ENCODE data around the gene FRMPD3. TPM values are rescaled to one million over a fixed set of nuclear protein-coding genes. Genes with fewer than 3 reads are reported as not detected.

The FRMPD3 gene
- total RNA-seq, 1 experiment from 2014 or later = not detected

DNA sequence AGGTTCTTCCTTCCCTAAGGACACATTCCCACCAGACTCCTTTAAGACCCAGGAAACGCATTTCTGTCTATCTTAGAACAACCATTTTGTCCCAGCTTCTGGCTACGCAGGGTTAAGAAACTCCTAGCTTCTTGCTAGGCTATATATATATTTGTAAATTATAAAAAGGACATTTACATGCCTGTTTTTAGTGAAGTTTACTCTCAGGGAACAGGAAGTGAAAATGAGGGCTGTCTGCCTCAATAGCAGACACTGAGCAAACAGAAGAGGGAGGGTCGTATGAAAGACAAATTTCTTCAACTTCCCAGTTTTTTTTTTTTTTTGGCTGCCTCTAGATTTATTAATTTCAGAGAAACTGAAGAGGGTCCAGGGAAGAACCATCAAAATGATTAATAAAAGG, 9.3 kb upstream of the FRMPD3 start:
- TF ChIP-seq, protein P1, sequence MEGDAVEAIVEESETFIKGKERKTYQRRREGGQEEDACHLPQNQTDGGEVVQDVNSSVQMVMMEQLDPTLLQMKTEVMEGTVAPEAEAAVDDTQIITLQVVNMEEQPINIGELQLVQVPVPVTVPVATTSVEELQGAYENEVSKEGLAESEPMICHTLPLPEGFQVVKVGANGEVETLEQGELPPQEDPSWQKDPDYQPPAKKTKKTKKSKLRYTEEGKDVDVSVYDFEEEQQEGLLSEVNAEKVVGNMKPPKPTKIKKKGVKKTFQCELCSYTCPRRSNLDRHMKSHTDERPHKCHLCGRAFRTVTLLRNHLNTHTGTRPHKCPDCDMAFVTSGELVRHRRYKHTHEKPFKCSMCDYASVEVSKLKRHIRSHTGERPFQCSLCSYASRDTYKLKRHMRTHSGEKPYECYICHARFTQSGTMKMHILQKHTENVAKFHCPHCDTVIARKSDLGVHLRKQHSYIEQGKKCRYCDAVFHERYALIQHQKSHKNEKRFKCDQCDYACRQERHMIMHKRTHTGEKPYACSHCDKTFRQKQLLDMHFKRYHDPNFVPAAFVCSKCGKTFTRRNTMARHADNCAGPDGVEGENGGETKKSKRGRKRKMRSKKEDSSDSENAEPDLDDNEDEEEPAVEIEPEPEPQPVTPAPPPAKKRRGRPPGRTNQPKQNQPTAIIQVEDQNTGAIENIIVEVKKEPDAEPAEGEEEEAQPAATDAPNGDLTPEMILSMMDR (IDR thresholded peaks at IDR 0.05; ENCODE audit: unreplicated experiment) = no peak
- intact Hi-C loops (cut with micrococcal nuclease) = no loop called here
- Mint-ChIP-seq H3K4me1 (ENCODE audit: insufficient read depth, unreplicated experiment) (no peaks in the 10 kb centered on the region), H3K9me3 (ENCODE audit: unreplicated experiment) (no peaks in the 10 kb centered on the region), H3K27ac (ENCODE audit: low read depth, unreplicated experiment) (no peak overlapping the region), H3K27me3 (ENCODE audit: insufficient read depth, unreplicated experiment) (peaks cover 98% of the 10 kb centered on the region), H3K36me3 (ENCODE audit: insufficient read depth, unreplicated experiment) (no peaks in the 10 kb centered on the region), H3K4me3 (ENCODE audit: unreplicated experiment) (no peak overlapping the region)
- CTCF ChIA-PET = no interaction called here
- POLR2A ChIA-PET = interaction anchor here (0.6 to 1.1 kb wide), 2 partner anchors 30 to 31 kb away, joined by 3 read pairs; no protein-coding TSS in a partner anchor
- BruUV-seq (replicated peaks) = no TSS peak
- no peak for DNase-seq (ENCODE audit: unreplicated experiment)

DNA sequence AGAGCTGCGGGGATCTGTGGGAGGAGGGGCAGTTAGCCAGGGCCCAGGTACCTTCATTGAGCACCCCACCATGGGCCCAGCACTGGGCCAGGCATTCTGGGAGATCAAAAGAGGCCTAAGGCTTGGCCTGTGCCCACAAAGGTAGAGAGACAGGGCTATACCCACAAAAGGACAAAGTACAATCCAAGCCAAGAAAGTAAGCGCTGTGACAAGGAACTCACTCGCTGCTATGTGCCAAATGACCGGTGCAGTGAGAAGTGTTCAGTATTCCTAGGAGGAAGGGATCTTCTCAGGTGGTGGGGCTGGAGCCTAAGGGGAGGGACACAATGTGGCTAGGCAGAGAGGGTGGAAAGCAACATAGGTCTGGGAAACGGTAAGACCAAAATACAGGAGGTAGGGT, 8.8 kb upstream of the FRMPD3 start:
- intact Hi-C loops (cut with micrococcal nuclease) = no loop called here
- H3K9me3 Mint-ChIP-seq (ENCODE audit: unreplicated experiment) = no peaks in the 10 kb centered on the region
- POLR2A ChIA-PET = interaction anchor here (0.6 to 1.1 kb wide), 2 partner anchors 30 to 32 kb away, joined by 3 read pairs; no protein-coding TSS in a partner anchor

DNA sequence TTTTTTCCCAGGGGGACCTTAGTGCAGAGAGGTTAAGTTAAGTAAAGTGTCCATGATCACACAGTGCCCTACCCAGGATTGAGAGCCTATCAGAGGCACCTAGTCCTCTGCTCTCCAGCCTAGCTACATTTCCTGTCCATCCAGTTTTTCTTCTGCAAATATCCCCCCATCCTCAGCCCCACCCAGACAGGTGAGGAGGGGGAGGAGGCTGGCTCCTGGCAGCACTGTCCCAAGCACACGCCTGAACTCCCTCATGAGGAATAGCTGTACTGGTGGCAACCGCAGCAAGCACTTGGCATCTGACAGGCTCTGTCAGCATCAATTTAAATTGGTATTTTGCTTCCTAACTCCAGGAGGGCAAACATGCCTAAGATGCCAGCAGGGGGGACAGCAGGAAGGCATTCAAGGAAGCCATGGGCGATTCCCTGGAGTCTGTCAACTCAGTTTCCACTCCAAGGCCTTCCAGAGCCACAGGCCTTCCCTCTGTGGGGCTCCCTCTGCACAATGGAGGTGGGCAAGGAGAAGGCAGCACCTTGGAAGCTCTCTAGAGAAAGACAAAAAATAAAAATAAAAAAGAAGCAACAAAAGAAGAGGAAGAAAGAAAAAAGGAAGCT, 6.4 kb upstream of the FRMPD3 start:
- TF ChIP-seq, protein P1 (IDR thresholded peaks at IDR 0.05; ENCODE audit: unreplicated experiment) = no peak
- no peaks in the 10 kb centered on the region for H3K36me3 Mint-ChIP-seq (ENCODE audit: insufficient read depth, unreplicated experiment)
- H3K27me3 Mint-ChIP-seq (ENCODE audit: insufficient read depth, unreplicated experiment) = peaks cover 98% of the 10 kb centered on the region
- ChIA-PET CTCF (interaction anchor here (2.2 kb wide), 1 partner anchor 11 kb away, joined by 4 read pairs; no protein-coding TSS in a partner anchor), POLR2A (no interaction called here)
- H3K4me3 Mint-ChIP-seq (ENCODE audit: unreplicated experiment) = no peak overlapping the region
- intact Hi-C loops (cut with micrococcal nuclease) = no loop called here
- BruUV-seq (replicated peaks) = no TSS peak
- H3K9me3 Mint-ChIP-seq (ENCODE audit: unreplicated experiment) = no peaks in the 10 kb centered on the region
- H3K27ac Mint-ChIP-seq (ENCODE audit: low read depth, unreplicated experiment) = no peak overlapping the region
- DNase-seq (ENCODE audit: unreplicated experiment) = no peak
- H3K4me1 Mint-ChIP-seq (ENCODE audit: insufficient read depth, unreplicated experiment) = no peaks in the 10 kb centered on the region

More for the DNA sequence above, 8.8 kb upstream of the FRMPD3 start:
- Mint-ChIP-seq H3K4me3 (ENCODE audit: unreplicated experiment) (no peak overlapping the region), H3K27ac (ENCODE audit: low read depth, unreplicated experiment) (no peak overlapping the region), H3K4me1 (ENCODE audit: insufficient read depth, unreplicated experiment) (no peaks in the 10 kb centered on the region), H3K36me3 (ENCODE audit: insufficient read depth, unreplicated experiment) (no peaks in the 10 kb centered on the region), H3K27me3 (ENCODE audit: insufficient read depth, unreplicated experiment) (peaks cover 98% of the 10 kb centered on the region)
- BruUV-seq (replicated peaks) = no TSS peak
- CTCF ChIA-PET = no interaction called here
- DNase-seq (ENCODE audit: unreplicated experiment) = no peak
- TF ChIP-seq, protein P1 (IDR thresholded peaks at IDR 0.05; ENCODE audit: unreplicated experiment) = no peak

DNA sequence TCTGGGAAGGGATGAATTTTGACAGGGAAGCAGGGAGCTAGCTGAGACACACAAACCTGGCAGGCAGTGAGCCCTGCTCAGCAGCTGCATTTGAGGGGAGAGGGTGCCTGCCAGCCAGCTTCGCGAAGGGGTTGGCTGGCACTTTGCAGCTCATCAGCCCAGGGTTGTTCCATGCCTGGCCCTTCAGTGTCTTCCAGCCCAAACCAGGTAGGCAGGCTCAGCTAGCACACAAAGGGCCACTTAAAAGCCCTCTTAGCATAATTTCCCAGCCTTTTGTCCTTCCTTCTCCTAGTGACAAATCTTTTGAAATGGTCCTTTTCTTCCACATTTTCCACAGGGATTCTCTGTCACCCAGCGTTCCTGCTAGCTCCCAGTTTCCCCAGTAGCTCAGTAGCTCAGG, 4.3 kb upstream of the FRMPD3 start:
- Mint-ChIP-seq H3K27me3 (ENCODE audit: insufficient read depth, unreplicated experiment) (peaks cover 91% of the 10 kb centered on the region), H3K36me3 (ENCODE audit: insufficient read depth, unreplicated experiment) (no peaks in the 10 kb centered on the region), H3K27ac (ENCODE audit: low read depth, unreplicated experiment) (no peak overlapping the region), H3K9me3 (ENCODE audit: unreplicated experiment) (no peaks in the 10 kb centered on the region), H3K4me3 (ENCODE audit: unreplicated experiment) (no peak overlapping the region), H3K4me1 (ENCODE audit: insufficient read depth, unreplicated experiment) (no peaks in the 10 kb centered on the region)
- POLR2A ChIA-PET = no interaction called here
- CTCF ChIA-PET = no interaction called here
- TF ChIP-seq, protein P1 (IDR thresholded peaks at IDR 0.05; ENCODE audit: unreplicated experiment) = no peak
- no TSS peak for BruUV-seq (replicated peaks)
- no peak for DNase-seq (ENCODE audit: unreplicated experiment)
- intact Hi-C loops (cut with micrococcal nuclease) = no loop called here
